A549 (cell line): ENCODE measurements around the gene ENGASE. TPM values are rescaled to one million over a fixed set of nuclear protein-coding genes. Genes with fewer than 3 reads are reported as not detected.

Source experiments
- ATAC-seq, 2 experiments: fragments of 200-7000 bp in 1 of 2; fragments of >200 bp in 1 of 2; cut with Nextera tagmentation in 1 of 2; cut with Tn5 transposase in 1 of 2; 3 replicates each; pipeline versions ENCODE4 v1.8.0 to v1.9.1; 2018 to 2020; ENCODE audit warnings: mild to moderate bottlenecking in 1 of 2, moderate library complexity in 1 of 2
- CTCF ChIA-PET: fragments of 300-600 bp; sonication (Branson Sonifier 250); formaldehyde crosslinking; extraction: SDS; loops from one replicate; lab custom pipeline; 2021; ENCODE audit warnings: antibody characterized with exemption, inconsistent platforms; lab: Yijun Ruan, JAX
- POLR2A ChIA-PET: fragments of 350-600 bp; formaldehyde crosslinking; extraction: SDS; loops from one replicate; lab custom pipeline; 2021; ENCODE audit warnings: antibody characterized with exemption, inconsistent platforms; lab: Yijun Ruan, JAX
- DNase-seq, 2 experiments: peaks; one replicate each; pipeline versions ENCODE4 v3.0.0 to v3.0.0-alpha.2; 2011 to 2016; ENCODE audit warnings: low read depth in 1 of 2, low spot score in 1 of 2
- FAIRE-seq: peaks from 2 replicates; lab custom pipeline; 2011; peaks lifted over from hg19 to GRCh38; lab: Jason Lieb, UNC
- H3K27ac ChIP-seq, 2 experiments: fragments of >200 bp; sonication (Bioruptor Twin); formaldehyde crosslinking; 3 replicates each; pipeline ENCODE4 v1.5.1; 2016 to 2017
- H3K4me1 ChIP-seq: fragments of >200 bp; sonication (Bioruptor Twin); formaldehyde crosslinking; 3 replicates; pipeline ENCODE4 v1.6.1; 2016
- H3K4me2 ChIP-seq: fragments of >200 bp; sonication (Bioruptor Twin); formaldehyde crosslinking; 3 replicates; pipeline ENCODE4 v1.6.1; 2016
- H3K4me3 ChIP-seq: fragments of >200 bp; sonication (Bioruptor Twin); formaldehyde crosslinking; 3 replicates; pipeline ENCODE4 v1.5.1; 2016
- H3K9me3 ChIP-seq: fragments of >200 bp; sonication (Bioruptor Twin); formaldehyde crosslinking; 3 replicates; pipeline ENCODE4 v1.6.1; 2016
- BCL3 ChIP-seq: fragments of >200 bp; sonication (Bioruptor Twin); formaldehyde crosslinking; IDR thresholded peaks from 3 replicates; pipeline ENCODE4 v1.6.1; 2016
- CBX8 ChIP-seq: fragments of 200-600 bp; sonication (generic); IDR thresholded peaks from 2 replicates; pipeline ENCODE4 v1.6.1; 2016
- EHMT2 ChIP-seq: fragments of 200-600 bp; sonication (generic); IDR thresholded peaks from 2 replicates; pipeline ENCODE4 v1.6.1; 2016; ENCODE audit warnings: antibody characterized with exemption, low read depth, mild to moderate bottlenecking, moderate library complexity
- HDAC2 ChIP-seq: fragments of 200-600 bp; sonication (generic); IDR thresholded peaks from 2 replicates; pipeline ENCODE4 v1.6.1; 2016
- HOXB13 ChIP-seq: fragments of 250-450 bp; sonication (Bioruptor Pico); IDR thresholded peaks from 2 replicates; pipeline ENCODE4 v1.5.0; 2020; ENCODE audit warnings: low read depth, mild to moderate bottlenecking, moderate library complexity
- JUNB ChIP-seq: fragments of >200 bp; sonication (Bioruptor Twin); formaldehyde crosslinking; IDR thresholded peaks from 2 replicates; pipeline ENCODE4 v1.6.1; 2016
- KDM1A ChIP-seq: fragments of 200-600 bp; sonication (generic); IDR thresholded peaks from 2 replicates; pipeline ENCODE4 v1.6.1; 2016; ENCODE audit warnings: low read depth, mild to moderate bottlenecking
- MAZ ChIP-seq: fragments of 150-350 bp; IDR thresholded peaks from 2 replicates; pipeline ENCODE4 v1.6.1; 2014; ENCODE audit warnings: antibody characterized with exemption, low read depth, low read length, borderline replicate concordance
- PBX3 ChIP-seq: IDR thresholded peaks from 2 replicates; pipeline ENCODE4 v1.6.1; 2012
- RAD21 ChIP-seq, 2 experiments: fragments of >200 bp in 1 of 2; sonication (Bioruptor Twin) in 1 of 2; formaldehyde crosslinking in 1 of 2; IDR thresholded peaks in 1 of 2; conservative IDR thresholded peaks in 1 of 2; 2 replicates in 1 of 2; 3 replicates in 1 of 2; pipeline ENCODE4 v1.6.1; 2012 to 2018; ENCODE audit warnings: inconsistent platforms in 1 of 2
- RARB ChIP-seq: fragments of 250-450 bp; sonication (Bioruptor Pico); IDR thresholded peaks from 2 replicates; pipeline ENCODE4 v1.8.0; 2021; ENCODE audit warnings: mild to moderate bottlenecking, moderate library complexity
- RCOR1 ChIP-seq: fragments of 150-350 bp; IDR thresholded peaks from 2 replicates; pipeline ENCODE4 v1.6.1; 2014; ENCODE audit warnings: antibody characterized with exemption, low read length, low read depth
- RFX5 ChIP-seq: fragments of 450-650 bp; IDR thresholded peaks from 2 replicates; pipeline ENCODE4 v1.7.1; 2014; ENCODE audit warnings: antibody characterized with exemption, mild to moderate bottlenecking, moderate library complexity
- ZFP36 ChIP-seq: fragments of 450-650 bp; IDR thresholded peaks from 2 replicates; pipeline ENCODE4 v1.6.1; 2014; ENCODE audit warnings: borderline replicate concordance; ENCODE audit not compliant: partially characterized antibody
- WGBS: methylation state at CpG from one replicate; pipeline ENCODE4 v1.1.6; 2017; ENCODE audit errors: missing lambda C conversion rate; 5-methylcytosine and 5-hydroxymethylcytosine counted together
- polyA plus RNA-seq, 4 experiments: library from polyadenylated mRNA; depleted of rRNA in 3 of 4; stranded (reverse); fragments of >200 nt; fragmentation: RNase III in 1 of 4; extraction: RNeasy Plus Mini Kit Qiagen cat#74134 plus additional on column Dnase treatment in 1 of 4; gene quantifications; 2 replicates in 3 of 4; 3 replicates in 1 of 4; pipeline ENCODE4 v1.2.3, GENCODE V29; 2011 to 2017
- TF ChIP-seq, protein P1 (sequence below): fragments of 200-600 bp; sonication (generic); IDR thresholded peaks from 2 replicates; pipeline ENCODE4 v1.6.1; 2016; ENCODE audit warnings: antibody characterized with exemption, mild to moderate bottlenecking, moderate library complexity
- TF ChIP-seq, protein P2 (sequence below): fragments of >200 bp; sonication (Bioruptor Twin); formaldehyde crosslinking; IDR thresholded peaks from 2 replicates; pipeline ENCODE4 v1.6.1; 2016
- TF ChIP-seq, protein P3 (sequence below): IDR thresholded peaks from 2 replicates; pipeline ENCODE4 v1.6.1; 2012

Gene ENGASE
- polyA plus RNA-seq, 2 of the 4 experiments (the other 2 are of a cell fraction): 13.4 to 41.7 TPM

- no peak for DNase-seq
- ATAC-seq: no peak
- Histone ChIP-seq H3K4me1 (no peaks in the 10 kb centered on the region), H3K9me3 (no peaks in the 10 kb centered on the region), H3K4me2 (no peak overlapping the region), H3K4me3 (no peak overlapping the region), H3K27ac (no peak overlapping the region)
- 83% methylated on average over 21 of the region's 21 CpGs for WGBS
- no peak for FAIRE-seq
- CTCF ChIA-PET: interaction anchor here (1.1 kb wide), 1 partner anchor 111 kb away, joined by 3 read pairs; no protein-coding TSS in a partner anchor
- TF ChIP-seq KDM1A (no peak), ZFP36 (no peak)
- POLR2A ChIA-PET: no interaction called here
Observed at GRCh38 chr17:79131274-79131635, 56.6 kb downstream of the ENGASE start.

GRCh38 chr17:79131701-79132100 is 57.1 kb downstream of the ENGASE start:
- H3K4me2 ChIP-seq: no peak overlapping the region
- H3K4me3 ChIP-seq: no peak overlapping the region
- H3K9me3 ChIP-seq: no peaks in the 10 kb centered on the region
- H3K4me1 ChIP-seq: no peaks in the 10 kb centered on the region
- no peak for FAIRE-seq
- TF ChIP-seq RAD21 (conservative IDR thresholded peaks at IDR 0.05 in 1 of 2, IDR thresholded peaks at IDR 0.05 in 1 of 2) (no peak), MAZ (no peak), EHMT2 (no peak), RARB (CRISPR knock-in tag) (no peak), PBX3 (no peak), HDAC2 (no peak), BCL3 (no peak), RFX5 (no peak), RCOR1 (no peak), JUNB (no peak), HOXB13 (no peak), CBX8 (no peak)
- TF ChIP-seq, protein P1, sequence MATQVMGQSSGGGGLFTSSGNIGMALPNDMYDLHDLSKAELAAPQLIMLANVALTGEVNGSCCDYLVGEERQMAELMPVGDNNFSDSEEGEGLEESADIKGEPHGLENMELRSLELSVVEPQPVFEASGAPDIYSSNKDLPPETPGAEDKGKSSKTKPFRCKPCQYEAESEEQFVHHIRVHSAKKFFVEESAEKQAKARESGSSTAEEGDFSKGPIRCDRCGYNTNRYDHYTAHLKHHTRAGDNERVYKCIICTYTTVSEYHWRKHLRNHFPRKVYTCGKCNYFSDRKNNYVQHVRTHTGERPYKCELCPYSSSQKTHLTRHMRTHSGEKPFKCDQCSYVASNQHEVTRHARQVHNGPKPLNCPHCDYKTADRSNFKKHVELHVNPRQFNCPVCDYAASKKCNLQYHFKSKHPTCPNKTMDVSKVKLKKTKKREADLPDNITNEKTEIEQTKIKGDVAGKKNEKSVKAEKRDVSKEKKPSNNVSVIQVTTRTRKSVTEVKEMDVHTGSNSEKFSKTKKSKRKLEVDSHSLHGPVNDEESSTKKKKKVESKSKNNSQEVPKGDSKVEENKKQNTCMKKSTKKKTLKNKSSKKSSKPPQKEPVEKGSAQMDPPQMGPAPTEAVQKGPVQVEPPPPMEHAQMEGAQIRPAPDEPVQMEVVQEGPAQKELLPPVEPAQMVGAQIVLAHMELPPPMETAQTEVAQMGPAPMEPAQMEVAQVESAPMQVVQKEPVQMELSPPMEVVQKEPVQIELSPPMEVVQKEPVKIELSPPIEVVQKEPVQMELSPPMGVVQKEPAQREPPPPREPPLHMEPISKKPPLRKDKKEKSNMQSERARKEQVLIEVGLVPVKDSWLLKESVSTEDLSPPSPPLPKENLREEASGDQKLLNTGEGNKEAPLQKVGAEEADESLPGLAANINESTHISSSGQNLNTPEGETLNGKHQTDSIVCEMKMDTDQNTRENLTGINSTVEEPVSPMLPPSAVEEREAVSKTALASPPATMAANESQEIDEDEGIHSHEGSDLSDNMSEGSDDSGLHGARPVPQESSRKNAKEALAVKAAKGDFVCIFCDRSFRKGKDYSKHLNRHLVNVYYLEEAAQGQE: no peak
- TF ChIP-seq, protein P2, sequence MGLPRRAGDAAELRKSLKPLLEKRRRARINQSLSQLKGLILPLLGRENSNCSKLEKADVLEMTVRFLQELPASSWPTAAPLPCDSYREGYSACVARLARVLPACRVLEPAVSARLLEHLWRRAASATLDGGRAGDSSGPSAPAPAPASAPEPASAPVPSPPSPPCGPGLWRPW: no peak
- TF ChIP-seq, protein P3, sequence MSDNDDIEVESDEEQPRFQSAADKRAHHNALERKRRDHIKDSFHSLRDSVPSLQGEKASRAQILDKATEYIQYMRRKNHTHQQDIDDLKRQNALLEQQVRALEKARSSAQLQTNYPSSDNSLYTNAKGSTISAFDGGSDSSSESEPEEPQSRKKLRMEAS: no peak
- 84% methylated on average over 8 of the region's 8 CpGs for WGBS
- POLR2A ChIA-PET: no interaction called here
- no peak for ATAC-seq
- no peak overlapping the region for H3K27ac ChIP-seq
- DNase-seq: no peak
- CTCF ChIA-PET: interaction anchor here (0.6 to 2.8 kb wide), 4 partner anchors 44 to 257 kb away, joined by 3 to 8 read pairs (median 5); no protein-coding TSS in a partner anchor
